ENCODE results near the gene NDUFV1. TPM values are rescaled to one million over a fixed set of nuclear protein-coding genes. Genes with fewer than 3 reads are reported as not detected.
"Not testable (repeated sequence)": the region's sequence is repeated elsewhere in the genome, so short reads cannot be mapped to it uniquely, and the experiment has no call there.

NDUFV1 gene
- total RNA-seq, 8 experiments from 2014 or later, result 135 to 267 (median 157) TPM

GRCh38 chr11:67616431-67617242 lies 9.9 kb downstream of the NDUFV1 start:
- no peak for ATAC-seq (replicated peaks in 6 of 8)
- WGBS, 10 experiments, result 20 to 67% (median 40%) methylated on average over 1 to 4 of the region's 11 CpGs; no CpG with 5 or more reads in 6 of the 10 experiments
- in situ Hi-C loops (cut with MboI; ENCODE audit: low pct_unique_long_range_greater_than_20kb in 2 of 9, low sequenced_read_pairs in 9 of 9, unreplicated experiment in 9 of 9), result no loop called here
- Histone ChIP-seq H3K4me1 (replicated peaks in 1 of 2) (peaks cover 0 to 2% of the 10 kb centered on the region in 2 donors), H3K27ac (no peak overlapping the region), H3K4me3 (no peak overlapping the region)

GRCh38 chr11:67617243-67617953 lies 10.7 kb downstream of the NDUFV1 start:
- 38 to 89% (median 80%) methylated on average over 1 to 6 of the region's 7 CpGs; no CpG with 5 or more reads in 3 of the 10 experiments for WGBS, 10 experiments
- in situ Hi-C loops (cut with MboI; ENCODE audit: low pct_unique_long_range_greater_than_20kb in 2 of 9, low sequenced_read_pairs in 9 of 9, unreplicated experiment in 9 of 9), result no loop called here

GRCh38 chr11:67618901-67619659 lies 12.3 kb downstream of the NDUFV1 start:
- no CpG with 5 or more reads among the region's 40 CpGs for WGBS, 10 experiments
- in situ Hi-C loops (cut with MboI; ENCODE audit: low pct_unique_long_range_greater_than_20kb in 2 of 9, low sequenced_read_pairs in 9 of 9, unreplicated experiment in 9 of 9); ATAC-seq (replicated peaks in 6 of 8); H3K27ac ChIP-seq: not testable (repeated sequence)
- H3K4me3 ChIP-seq, result peak overlapping the region in 1 of 5 donors; percentile 55
- H3K4me1 ChIP-seq (replicated peaks in 1 of 2), result peaks cover 0 to 19% of the 10 kb centered on the region in 2 donors

More at GRCh38 chr11:67617243-67617953, 10.7 kb downstream of the NDUFV1 start:
- H3K4me3 ChIP-seq, result no peak overlapping the region
- peaks cover 0 to 6% of the 10 kb centered on the region in 2 donors for H3K4me1 ChIP-seq (replicated peaks in 1 of 2)
- H3K27ac ChIP-seq, result no peak overlapping the region
- no peak for ATAC-seq (replicated peaks in 6 of 8)

- WGBS, 10 experiments, result 0 to 87% (median 21%) methylated on average over 2 to 6 of the region's 33 CpGs; no CpG with 5 or more reads in 3 of the 10 experiments
- peak in 5 of 8 experiments; percentile 51 to 64 (median 57) for ATAC-seq (replicated peaks in 6 of 8)
- in situ Hi-C loops (cut with MboI; ENCODE audit: low pct_unique_long_range_greater_than_20kb in 2 of 9, low sequenced_read_pairs in 9 of 9, unreplicated experiment in 9 of 9), result not testable (repeated sequence)
- peak overlapping the region; percentile 41 to 55 (median 45) for H3K4me3 ChIP-seq
- H3K4me1 ChIP-seq (replicated peaks in 1 of 2), result peaks cover 0 to 19% of the 10 kb centered on the region in 2 donors
- H3K27ac ChIP-seq, result peak overlapping the region in 1 of 2 donors; percentile 19
Observed at GRCh38 chr11:67619683-67620618, 13.2 kb downstream of the NDUFV1 start.

GRCh38 chr11:67620621-67621020 lies 13.9 kb downstream of the NDUFV1 start:
- Histone ChIP-seq H3K4me1 (replicated peaks in 1 of 2) (peaks cover 0 to 19% of the 10 kb centered on the region in 2 donors), H3K4me3 (peak overlapping the region; percentile 41 to 55 (median 45))
- WGBS, 10 experiments, result 0 to 60% (median 0%) methylated on average over 1 to 11 of the region's 13 CpGs; no CpG with 5 or more reads in 6 of the 10 experiments
- H3K27ac ChIP-seq; in situ Hi-C loops (cut with MboI; ENCODE audit: low pct_unique_long_range_greater_than_20kb in 2 of 9, low sequenced_read_pairs in 9 of 9, unreplicated experiment in 9 of 9): not testable (repeated sequence)
- peak in 3 of 8 experiments; percentile 53 to 71 (median 64) for ATAC-seq (replicated peaks in 6 of 8)

GRCh38 chr11:67621928-67622327 lies 15.2 kb downstream of the NDUFV1 start:
- in situ Hi-C loops (cut with MboI; ENCODE audit: low pct_unique_long_range_greater_than_20kb in 2 of 9, low sequenced_read_pairs in 9 of 9, unreplicated experiment in 9 of 9); ATAC-seq (replicated peaks in 6 of 8): not testable (repeated sequence)

GRCh38 chr11:67622905-67623304 lies 16.2 kb downstream of the NDUFV1 start:
- ATAC-seq (replicated peaks in 6 of 8); in situ Hi-C loops (cut with MboI; ENCODE audit: low pct_unique_long_range_greater_than_20kb in 2 of 9, low sequenced_read_pairs in 9 of 9, unreplicated experiment in 9 of 9); H3K27ac ChIP-seq: not testable (repeated sequence)
- Histone ChIP-seq H3K4me1 (replicated peaks in 1 of 2) (peaks cover 4 to 30% of the 10 kb centered on the region in 2 donors), H3K4me3 (peak overlapping the region in 3 of 5 donors; percentile 34 to 47 (median 41))
- 60% methylated on average over 1 of the region's 7 CpGs; no CpG with 5 or more reads in 9 of the 10 experiments for WGBS, 10 experiments

More at GRCh38 chr11:67621928-67622327, 15.2 kb downstream of the NDUFV1 start:
- H3K4me3 ChIP-seq, result peak overlapping the region; percentile 34 to 47 (median 42)
- H3K4me1 ChIP-seq (replicated peaks in 1 of 2), result peaks cover 3 to 23% of the 10 kb centered on the region in 2 donors
- WGBS, 10 experiments, result 0 to 40% (median 0%) methylated on average over 1 of the region's 3 CpGs; no CpG with 5 or more reads in 7 of the 10 experiments
- H3K27ac ChIP-seq, result not testable (repeated sequence)

- ATAC-seq (replicated peaks in 6 of 8); in situ Hi-C loops (cut with MboI; ENCODE audit: low pct_unique_long_range_greater_than_20kb in 2 of 9, low sequenced_read_pairs in 9 of 9, unreplicated experiment in 9 of 9); H3K4me3 ChIP-seq; H3K27ac ChIP-seq: not testable (repeated sequence)
- no CpG with 5 or more reads among the region's 1 CpG for WGBS, 10 experiments
- peaks cover 4 to 30% of the 10 kb centered on the region in 2 donors for H3K4me1 ChIP-seq (replicated peaks in 1 of 2)
Observed at GRCh38 chr11:67623795-67624194, 17.1 kb downstream of the NDUFV1 start.

- 80 to 100% (median 89%) methylated on average over 1 to 4 of the region's 10 CpGs; no CpG with 5 or more reads in 5 of the 10 experiments for WGBS, 10 experiments
- H3K4me3 ChIP-seq; ATAC-seq (replicated peaks in 6 of 8): not testable (repeated sequence)
- in situ Hi-C loops (cut with MboI; ENCODE audit: low pct_unique_long_range_greater_than_20kb in 2 of 9, low sequenced_read_pairs in 9 of 9, unreplicated experiment in 9 of 9), result loop anchor here in 1 of 9 experiments (25.0 kb wide), 1 partner anchor 161 kb away; no protein-coding TSS in a partner anchor
- H3K4me1 ChIP-seq (replicated peaks in 1 of 2), result peaks cover 10 to 34% of the 10 kb centered on the region in 2 donors
- peak overlapping the region in 1 of 2 donors; percentile 47 for H3K27ac ChIP-seq
Observed at GRCh38 chr11:67626131-67626833, 19.5 kb downstream of the NDUFV1 start.

- no peak for ATAC-seq (replicated peaks in 6 of 8)
- Histone ChIP-seq H3K27ac (peak overlapping the region in 1 of 2 donors; percentile 47), H3K4me3 (no peak overlapping the region), H3K4me1 (replicated peaks in 1 of 2) (peaks cover 14 to 39% of the 10 kb centered on the region in 2 donors)
- in situ Hi-C loops (cut with MboI; ENCODE audit: low pct_unique_long_range_greater_than_20kb in 2 of 9, low sequenced_read_pairs in 9 of 9, unreplicated experiment in 9 of 9), result loop anchor here in 1 of 9 experiments (25.0 kb wide), 1 partner anchor 160 kb away; no protein-coding TSS in a partner anchor
- 17 to 100% (median 81%) methylated on average over 1 to 7 of the region's 10 CpGs; no CpG with 5 or more reads in 5 of the 10 experiments for WGBS, 10 experiments
Observed at GRCh38 chr11:67626970-67627369, 20.2 kb downstream of the NDUFV1 start.

GRCh38 chr11:67627441-67627811 lies 20.7 kb downstream of the NDUFV1 start:
- H3K27ac ChIP-seq, result peak overlapping the region in 1 of 2 donors; percentile 47
- no peak overlapping the region for H3K4me3 ChIP-seq
- 60 to 97% (median 77%) methylated on average over 1 to 5 of the region's 6 CpGs; no CpG with 5 or more reads in 4 of the 10 experiments for WGBS, 10 experiments
- in situ Hi-C loops (cut with MboI; ENCODE audit: low pct_unique_long_range_greater_than_20kb in 2 of 9, low sequenced_read_pairs in 9 of 9, unreplicated experiment in 9 of 9), result loop anchor here in 1 of 9 experiments (25.0 kb wide), 1 partner anchor 160 kb away; no protein-coding TSS in a partner anchor
- H3K4me1 ChIP-seq (replicated peaks in 1 of 2), result peaks cover 14 to 35% of the 10 kb centered on the region in 2 donors
- ATAC-seq (replicated peaks in 6 of 8), result no peak
